Peyer's patch (tissue), 4 donors: Measurements from ENCODE around the gene CDC14A.

Experiments used
- CTCF ChIP-seq, 6 experiments: fragments of 450-650 bp in 4 of 6; fragments of 200-600 bp in 2 of 6; sonication (generic) in 1 of 6; IDR thresholded peaks; one replicate each; pipeline ENCODE4 v1.5.1; 2017 to 2019; ENCODE audit warnings: antibody characterized with exemption in 6 of 6, mild to moderate bottlenecking in 3 of 6, moderate library complexity in 1 of 6
- POLR2A ChIP-seq, 2 donors: fragments of 450-650 bp; IDR thresholded peaks; one replicate each; pipeline ENCODE4 v1.5.1; 2017; ENCODE audit warnings: antibody characterized with exemption in 2 of 2, mild to moderate bottlenecking in 2 of 2, moderate library complexity in 2 of 2

- TF ChIP-seq POLR2A (IDR thresholded peaks at IDR 0.05) (no peak), CTCF (IDR thresholded peaks at IDR 0.05) (no peak)
Observed at GRCh38 chr1:100552922-100553321, 200.6 kb downstream of the CDC14A start.
